KMS-11 (cell line): ENCODE data around the gene PAPOLB.

Experiments
- H2AFZ ChIP-seq: fragments of 200-600 bp; sonication (generic); 2 replicates; pipeline ENCODE4 v1.6.1; 2016; ENCODE audit warnings: antibody characterized with exemption, mixed run types, low read depth
- H3K27ac ChIP-seq: fragments of 200-600 bp; sonication (generic); 2 replicates; pipeline ENCODE4 v1.6.1; 2016; ENCODE audit warnings: mild to moderate bottlenecking, mixed run types
- H3K27me3 ChIP-seq: fragments of 200-600 bp; sonication (generic); 2 replicates; pipeline ENCODE4 v1.6.1; 2017; ENCODE audit warnings: mild to moderate bottlenecking, low read depth, mixed run types, moderate library complexity; ENCODE audit not compliant: insufficient read depth
- H3K36me3 ChIP-seq: fragments of 200-600 bp; sonication (generic); 2 replicates; pipeline ENCODE4 v1.6.1; 2017; ENCODE audit warnings: mild to moderate bottlenecking, mixed run types; ENCODE audit not compliant: insufficient read depth
- H3K4me1 ChIP-seq: fragments of 200-600 bp; sonication (generic); 2 replicates; pipeline ENCODE4 v1.6.1; 2016; ENCODE audit warnings: mild to moderate bottlenecking, low read depth, mixed run types; ENCODE audit not compliant: poor library complexity, severe bottlenecking
- H3K4me2 ChIP-seq: fragments of 200-600 bp; sonication (generic); 2 replicates; pipeline ENCODE4 v1.7.0; 2016; ENCODE audit warnings: mild to moderate bottlenecking, mixed run types
- H3K4me3 ChIP-seq: fragments of 200-600 bp; sonication (generic); IDR thresholded peaks from 2 replicates; pipeline ENCODE4 v1.6.1; 2017; ENCODE audit warnings: low read depth, low read length, mixed read lengths; ENCODE audit not compliant: insufficient read depth
- H3K79me2 ChIP-seq: fragments of 200-600 bp; sonication (generic); 2 replicates; pipeline ENCODE4 v1.6.1; 2016; ENCODE audit warnings: low read depth, mixed run types; ENCODE audit not compliant: insufficient read depth
- H3K9ac ChIP-seq: fragments of 200-600 bp; sonication (generic); 2 replicates; pipeline ENCODE4 v1.6.1; 2016; ENCODE audit warnings: mild to moderate bottlenecking, mixed run types
- H4K20me1 ChIP-seq: fragments of 200-600 bp; sonication (generic); 2 replicates; pipeline ENCODE4 v1.6.1; 2016; ENCODE audit warnings: mild to moderate bottlenecking, mixed run types; ENCODE audit not compliant: insufficient read depth
- CTCF ChIP-seq: fragments of 200-600 bp; sonication (generic); conservative IDR thresholded peaks from 2 replicates; pipeline ENCODE4 v1.6.1; 2017; ENCODE audit warnings: low read depth, mild to moderate bottlenecking, antibody characterized with exemption, low read length, moderate library complexity, mixed read lengths

PAPOLB gene

GRCh38 chr7:4816419-4817080 lies 45.3 kb downstream of the PAPOLB start:
- TF ChIP-seq CTCF = no peak
- no peaks in the 10 kb centered on the region for H3K27me3 ChIP-seq
- no peaks in the 10 kb centered on the region for H3K4me1 ChIP-seq
- no peak overlapping the region for H3K4me2 ChIP-seq
- no peak overlapping the region for H3K4me3 ChIP-seq
- no peak overlapping the region for H2AFZ ChIP-seq
- no peak overlapping the region for H3K9ac ChIP-seq
- no peaks in the 10 kb centered on the region for H3K79me2 ChIP-seq
- no peaks in the 10 kb centered on the region for H4K20me1 ChIP-seq
- H3K36me3 ChIP-seq = no peaks in the 10 kb centered on the region
- no peak overlapping the region for H3K27ac ChIP-seq

GRCh38 chr7:4815609-4816418 lies 46.0 kb downstream of the PAPOLB start:
- Histone ChIP-seq H3K9ac (no peak overlapping the region), H4K20me1 (no peaks in the 10 kb centered on the region), H2AFZ (no peak overlapping the region), H3K4me3 (no peak overlapping the region), H3K79me2 (no peaks in the 10 kb centered on the region), H3K36me3 (no peaks in the 10 kb centered on the region), H3K27ac (no peak overlapping the region), H3K4me1 (no peaks in the 10 kb centered on the region), H3K4me2 (no peak overlapping the region), H3K27me3 (no peaks in the 10 kb centered on the region)
- TF ChIP-seq CTCF = no peak

GRCh38 chr7:4815121-4815520 lies 46.7 kb downstream of the PAPOLB start:
- Histone ChIP-seq H3K4me2 (no peak overlapping the region), H3K4me1 (no peaks in the 10 kb centered on the region), H3K4me3 (no peak overlapping the region), H4K20me1 (no peaks in the 10 kb centered on the region), H3K79me2 (no peaks in the 10 kb centered on the region), H3K27ac (no peak overlapping the region), H3K27me3 (no peaks in the 10 kb centered on the region), H3K9ac (no peak overlapping the region), H3K36me3 (no peaks in the 10 kb centered on the region), H2AFZ (no peak overlapping the region)
- no peak for TF ChIP-seq CTCF

GRCh38 chr7:4814433-4814832 lies 47.4 kb downstream of the PAPOLB start:
- Histone ChIP-seq H3K79me2 (no peaks in the 10 kb centered on the region), H3K4me1 (no peaks in the 10 kb centered on the region), H3K4me3 (no peak overlapping the region), H4K20me1 (no peaks in the 10 kb centered on the region), H3K27me3 (no peaks in the 10 kb centered on the region), H3K27ac (no peak overlapping the region), H3K9ac (no peak overlapping the region), H3K4me2 (no peak overlapping the region), H2AFZ (no peak overlapping the region), H3K36me3 (no peaks in the 10 kb centered on the region)
- no peak for TF ChIP-seq CTCF
